A549 treated with RU486 at 1 μM for 4 hours (cell line): ENCODE data around the gene VASN. TPM values are rescaled to one million over a fixed set of nuclear protein-coding genes. Genes with fewer than 3 reads are reported as not detected.

ENCODE experiments used
- total RNA-seq: library from RNA; stranded (reverse); fragments of 200-300 nt; extraction: Qiagen RNA extraction; gene quantifications from 5 replicates; pipeline ENCODE4 v1.2.3, GENCODE V29; 2022; ENCODE audit warnings: low read depth

The VASN gene
- 4.8 to 7.8 TPM (median 6.7 TPM) in 5 replicates for total RNA-seq

DNA sequence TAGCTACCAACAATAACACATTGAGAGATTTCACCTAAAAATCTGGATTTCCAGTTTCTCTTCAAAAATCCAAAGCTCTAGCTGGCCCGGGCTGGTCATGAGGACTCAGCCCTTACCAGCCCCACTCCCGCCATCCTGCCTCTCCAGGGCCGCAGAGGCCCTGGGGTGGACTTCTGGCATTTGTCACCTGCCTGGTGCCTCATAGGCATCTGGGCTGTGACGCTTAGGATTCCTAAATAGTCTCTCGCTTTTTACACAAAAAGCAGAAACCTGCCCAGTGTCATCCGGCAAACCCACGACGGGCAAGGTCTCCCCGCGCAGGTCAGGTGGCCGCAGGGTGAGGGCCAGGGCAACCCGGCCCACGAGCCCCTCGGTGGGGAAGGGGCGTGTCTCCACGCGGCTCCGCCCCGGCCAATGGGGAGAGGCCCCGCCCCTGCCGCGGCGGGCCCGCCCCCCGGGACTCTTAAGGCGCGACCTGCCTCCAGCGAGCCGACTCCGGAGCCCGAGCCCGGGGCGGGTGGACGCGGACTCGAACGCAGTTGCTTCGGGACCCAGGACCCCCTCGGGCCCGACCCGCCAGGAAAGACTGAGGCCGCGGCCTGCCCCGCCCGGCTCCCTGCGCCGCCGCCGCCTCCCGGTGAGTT is at the start of gene VASN:
Gene VASN, plus strand, starts transcription at position 492 of the 644 bp plus-strand sequence. CDS start 9,030 bp downstream, outside the sequence.

DNA sequence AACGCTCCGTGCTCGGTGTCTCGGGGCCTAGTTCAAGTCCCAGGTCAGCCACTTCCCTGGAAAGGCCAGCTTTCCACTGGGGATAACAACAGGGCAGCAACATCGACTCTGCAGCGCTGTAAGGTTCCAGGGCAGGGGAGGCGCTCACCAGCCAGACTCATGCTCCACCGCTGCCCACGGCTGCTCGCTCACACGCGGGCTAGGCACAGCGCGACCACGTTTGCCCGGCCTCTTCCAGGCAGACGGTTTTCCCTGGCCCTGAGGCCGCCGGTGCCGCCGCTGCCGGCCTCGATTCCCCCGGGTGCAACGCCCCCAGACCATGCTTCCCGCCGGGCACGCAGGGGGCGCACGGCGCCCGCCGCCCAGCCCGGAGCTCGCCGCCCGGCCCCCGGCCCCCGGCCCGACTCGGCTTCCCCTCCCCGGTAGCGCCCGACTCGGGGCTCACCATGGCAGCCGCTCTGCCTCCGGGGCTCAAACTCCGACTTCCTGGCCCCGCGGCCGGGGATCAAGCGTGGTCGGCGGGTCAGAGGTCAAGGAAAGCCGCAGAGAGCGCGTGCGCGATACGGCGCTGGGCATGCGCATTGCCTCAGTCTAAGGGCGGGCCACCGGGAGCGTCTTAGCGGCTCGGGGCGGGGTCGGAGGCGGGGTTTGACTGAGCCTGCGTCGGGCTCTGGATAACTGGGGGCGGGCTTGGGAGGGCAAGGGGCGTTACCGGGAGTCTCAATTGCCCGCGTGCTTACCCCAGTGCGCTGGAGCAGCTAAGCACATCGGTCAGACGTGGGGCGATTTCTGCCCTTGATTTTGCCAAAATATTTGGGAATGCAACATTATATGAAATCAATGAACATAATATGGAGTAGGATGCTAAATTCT is 20.6 kb upstream of the VASN start, which contains the start of gene PAM16:
Gene PAM16, minus strand, starts transcription at position 535 of the 873 bp plus-strand sequence. Its CDS starts 87 bp downstream, at position 448.

DNA sequence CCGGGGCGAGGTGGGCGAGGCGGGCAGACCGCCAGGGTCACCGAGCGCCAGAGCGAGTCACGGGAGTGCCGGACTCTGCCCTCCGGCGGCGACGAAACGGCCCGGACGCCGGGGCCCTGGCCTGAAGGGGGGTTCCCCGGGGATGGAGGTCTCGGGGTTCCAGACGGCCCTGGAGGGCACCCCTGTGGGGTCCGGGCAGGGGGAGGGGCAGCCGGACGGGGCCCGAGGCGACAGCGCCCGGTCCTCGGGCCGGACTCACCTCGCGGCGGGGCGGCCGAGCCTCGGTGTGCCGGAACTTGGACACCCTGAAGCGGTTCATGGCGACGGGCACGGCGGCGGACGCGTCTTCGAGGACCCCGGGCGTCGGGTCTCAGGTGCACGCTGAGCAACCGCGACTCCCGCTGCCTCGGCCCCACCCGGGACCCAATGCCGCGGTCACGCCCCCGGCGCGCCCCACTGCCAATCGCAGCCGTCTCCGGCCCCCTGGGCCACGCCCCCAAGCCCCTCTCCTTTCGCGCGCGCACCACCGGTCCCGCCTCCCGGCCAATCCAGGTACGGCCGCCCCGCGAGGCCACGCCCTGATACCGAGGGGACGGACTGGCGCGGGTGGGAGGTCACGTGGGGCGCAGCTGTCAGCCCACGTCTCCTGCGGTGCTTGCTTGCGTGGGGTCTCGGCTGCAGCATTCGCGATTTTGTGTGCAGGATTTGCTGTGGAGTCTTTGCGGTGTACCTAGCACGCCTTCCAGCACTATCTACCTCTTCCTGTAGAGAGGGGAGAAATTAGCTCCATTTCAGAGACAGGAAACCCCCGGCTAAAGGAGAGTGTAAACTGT is 44.8 kb downstream of the VASN start, which contains the start of gene CORO7:
Gene CORO7, minus strand, starts transcription at position 397 of the 833 bp plus-strand sequence. Its CDS starts 78 bp downstream, at position 319.

DNA sequence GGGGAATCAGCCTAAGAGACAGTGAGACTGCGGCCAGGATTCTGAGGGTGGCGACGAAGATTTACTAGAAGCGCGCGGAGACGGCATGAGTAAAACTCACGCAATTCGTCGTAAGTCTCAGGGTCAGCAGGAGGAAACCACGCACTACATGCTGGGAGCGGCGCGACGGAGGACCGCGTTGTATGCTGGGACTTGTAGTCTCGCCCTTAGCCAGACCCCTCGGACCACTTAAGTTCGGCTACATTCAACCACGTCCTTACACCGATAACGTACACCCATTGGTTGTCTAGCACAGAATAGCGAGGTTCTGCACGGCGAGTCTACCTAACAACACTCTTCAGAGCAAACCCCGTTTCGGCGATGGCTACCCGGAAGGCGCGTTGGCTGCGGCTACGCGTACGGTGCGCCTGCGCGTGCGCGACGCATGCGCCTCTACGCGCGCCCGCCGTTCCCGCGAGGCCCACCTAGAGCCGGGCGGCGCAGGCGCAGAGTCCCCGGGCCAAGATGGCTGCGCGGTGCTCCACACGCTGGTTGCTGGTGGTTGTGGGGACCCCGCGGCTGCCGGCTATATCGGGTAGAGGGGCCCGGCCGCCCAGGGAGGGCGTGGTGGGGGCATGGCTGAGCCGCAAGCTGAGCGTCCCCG is 53.9 kb downstream of the VASN start, which contains the start of gene DNAJA3:
Gene DNAJA3, plus strand, starts transcription at position 491 of the 643 bp plus-strand sequence. Its CDS starts 14 bp downstream, at position 505.

Other genes with a start within 250 kb of the VASN start
- gene SRL, start 129.8 kb upstream of the VASN start, total RNA-seq: 0.02 to 0.08 TPM (median 0.04 TPM) in 4 of 5 replicates, not detected in the other
- gene TFAP4, start 98.8 kb upstream of the VASN start, total RNA-seq: 18.2 to 24.4 TPM (median 21.0 TPM) in 5 replicates
- gene GLIS2, start 55.8 kb upstream of the VASN start, total RNA-seq: 22.3 to 32.9 TPM (median 29.9 TPM) in 5 replicates
- 57.7 to 79.1 TPM (median 78.2 TPM) in 5 replicates for gene PAM16, start 20.5 kb upstream of the VASN start, total RNA-seq
- gene CORO7, start 44.7 kb downstream of the VASN start, total RNA-seq: 11.5 to 18.4 TPM (median 12.9 TPM) in 5 replicates
- gene DNAJA3, start 54.0 kb downstream of the VASN start, total RNA-seq: 59.0 to 72.9 TPM (median 72.5 TPM) in 5 replicates
- gene NMRAL1, start 102.8 kb downstream of the VASN start, total RNA-seq: 41.2 to 47.2 TPM (median 43.5 TPM) in 5 replicates
- 51.4 to 58.9 TPM (median 55.7 TPM) in 5 replicates for gene HMOX2, start 104.5 kb downstream of the VASN start, total RNA-seq
- gene CDIP1, start 166.9 kb downstream of the VASN start, total RNA-seq: 9.8 to 12.2 TPM (median 11.0 TPM) in 5 replicates
- gene C16orf96, start 184.5 kb downstream of the VASN start, total RNA-seq: not detected in 5 replicates
- gene UBALD1, start 243.0 kb downstream of the VASN start, total RNA-seq: 33.7 to 66.3 TPM (median 62.3 TPM) in 5 replicates